D721Med (cell line): ENCODE results near the gene KRTAP10-6.

ENCODE experiments used
- DNase-seq: peaks from one replicate; pipeline ENCODE4 v3.0.0; 2011; ENCODE audit warnings: low spot score; ENCODE audit not compliant: insufficient read length
- FAIRE-seq: peaks from 2 replicates; lab custom pipeline; 2011; peaks lifted over from hg19 to GRCh38; lab: Jason Lieb, UNC
- TF ChIP-seq, protein P1 (sequence below): IDR thresholded peaks from 2 replicates; pipeline ENCODE4 v1.5.1; 2012; ENCODE audit warnings: mild to moderate bottlenecking, control low read depth; ENCODE audit not compliant: insufficient read depth; ENCODE audit errors: missing control alignments

Gene KRTAP10-6

DNA sequence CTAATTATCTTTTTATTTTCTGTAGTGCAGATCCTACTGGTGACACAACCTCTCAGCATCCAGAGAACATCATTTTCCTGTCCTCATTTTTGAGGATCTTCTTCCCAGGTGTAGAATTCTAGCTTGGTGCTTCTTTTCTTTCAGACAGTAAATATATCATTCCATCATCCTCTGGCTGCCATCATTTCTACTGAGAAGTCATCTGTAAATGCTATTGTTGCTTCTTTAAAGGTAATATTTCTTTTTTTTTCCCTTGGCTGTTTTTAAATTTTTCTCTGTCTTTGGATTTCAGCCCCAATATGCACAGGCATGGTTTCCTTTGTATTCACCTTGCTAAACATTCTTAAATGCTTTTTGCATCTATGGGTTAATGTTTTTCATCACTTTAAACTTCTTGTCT is 31.3 kb upstream of the KRTAP10-6 start:
- TF ChIP-seq, protein P1, sequence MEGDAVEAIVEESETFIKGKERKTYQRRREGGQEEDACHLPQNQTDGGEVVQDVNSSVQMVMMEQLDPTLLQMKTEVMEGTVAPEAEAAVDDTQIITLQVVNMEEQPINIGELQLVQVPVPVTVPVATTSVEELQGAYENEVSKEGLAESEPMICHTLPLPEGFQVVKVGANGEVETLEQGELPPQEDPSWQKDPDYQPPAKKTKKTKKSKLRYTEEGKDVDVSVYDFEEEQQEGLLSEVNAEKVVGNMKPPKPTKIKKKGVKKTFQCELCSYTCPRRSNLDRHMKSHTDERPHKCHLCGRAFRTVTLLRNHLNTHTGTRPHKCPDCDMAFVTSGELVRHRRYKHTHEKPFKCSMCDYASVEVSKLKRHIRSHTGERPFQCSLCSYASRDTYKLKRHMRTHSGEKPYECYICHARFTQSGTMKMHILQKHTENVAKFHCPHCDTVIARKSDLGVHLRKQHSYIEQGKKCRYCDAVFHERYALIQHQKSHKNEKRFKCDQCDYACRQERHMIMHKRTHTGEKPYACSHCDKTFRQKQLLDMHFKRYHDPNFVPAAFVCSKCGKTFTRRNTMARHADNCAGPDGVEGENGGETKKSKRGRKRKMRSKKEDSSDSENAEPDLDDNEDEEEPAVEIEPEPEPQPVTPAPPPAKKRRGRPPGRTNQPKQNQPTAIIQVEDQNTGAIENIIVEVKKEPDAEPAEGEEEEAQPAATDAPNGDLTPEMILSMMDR: no peak
- no peak for FAIRE-seq
- DNase-seq: no peak

DNA sequence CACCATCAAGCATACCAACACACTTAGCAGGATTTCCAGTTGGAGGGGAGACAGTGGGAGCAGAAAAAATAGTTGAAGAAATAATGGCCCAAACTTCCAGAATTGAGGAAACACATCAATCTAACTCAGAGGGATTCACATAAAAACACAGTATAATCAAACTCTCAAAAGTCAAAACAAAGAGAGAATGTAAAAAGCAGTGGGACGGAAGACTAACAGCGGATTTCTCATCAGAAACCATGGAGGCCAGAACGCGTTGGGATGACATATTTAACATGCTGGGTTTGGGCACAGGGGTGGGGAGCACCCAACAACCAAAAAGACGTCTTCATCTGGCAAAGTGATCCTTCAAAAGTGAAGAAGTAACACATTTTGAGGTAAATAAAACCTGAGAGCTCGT is 27.6 kb upstream of the KRTAP10-6 start:
- FAIRE-seq: no peak
- TF ChIP-seq, protein P1: no peak
- DNase-seq: no peak

DNA sequence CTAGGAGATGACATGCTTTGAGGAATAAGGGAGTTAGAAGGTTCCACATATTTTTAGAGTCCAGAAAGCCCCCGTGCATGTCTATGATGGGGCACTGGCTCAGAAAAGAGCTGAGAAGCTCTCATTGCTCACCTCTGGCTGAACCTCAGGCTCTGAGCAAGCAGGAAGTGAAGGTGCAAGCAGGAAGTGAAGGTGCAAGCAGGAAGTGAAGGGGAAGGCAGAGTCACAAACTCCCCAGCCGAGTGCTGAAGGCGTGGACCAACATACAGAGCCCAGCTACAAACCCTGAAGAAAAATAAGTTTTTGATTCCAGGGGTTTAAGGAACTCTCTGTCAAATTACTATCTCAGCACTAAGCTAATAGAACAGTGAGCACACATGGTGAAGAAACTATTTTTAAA is 26.6 kb upstream of the KRTAP10-6 start:
- DNase-seq (no peak), FAIRE-seq (no peak)
- TF ChIP-seq, protein P1: no peak

DNA sequence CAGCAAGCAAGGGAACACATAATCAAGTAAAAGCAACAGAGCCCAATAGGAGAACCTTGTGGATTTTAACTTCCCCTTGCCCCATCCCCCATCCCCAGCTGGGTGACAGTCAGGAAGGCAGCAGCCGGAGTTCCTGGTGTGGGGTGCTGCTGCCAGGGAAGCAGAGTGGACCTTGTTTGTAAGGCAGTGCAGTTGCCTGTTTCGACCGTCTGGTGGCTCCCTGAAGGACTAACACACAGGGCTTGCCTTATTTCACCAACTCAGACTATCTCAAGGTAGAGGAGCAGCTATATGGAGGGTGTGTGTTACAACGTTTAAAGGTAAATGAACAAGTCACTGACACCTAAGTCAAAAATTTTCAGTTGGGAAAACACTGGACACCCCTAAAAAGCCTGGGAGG is 26.2 kb upstream of the KRTAP10-6 start:
- TF ChIP-seq, protein P1: peak; percentile 8
- no peak for FAIRE-seq
- no peak for DNase-seq

DNA sequence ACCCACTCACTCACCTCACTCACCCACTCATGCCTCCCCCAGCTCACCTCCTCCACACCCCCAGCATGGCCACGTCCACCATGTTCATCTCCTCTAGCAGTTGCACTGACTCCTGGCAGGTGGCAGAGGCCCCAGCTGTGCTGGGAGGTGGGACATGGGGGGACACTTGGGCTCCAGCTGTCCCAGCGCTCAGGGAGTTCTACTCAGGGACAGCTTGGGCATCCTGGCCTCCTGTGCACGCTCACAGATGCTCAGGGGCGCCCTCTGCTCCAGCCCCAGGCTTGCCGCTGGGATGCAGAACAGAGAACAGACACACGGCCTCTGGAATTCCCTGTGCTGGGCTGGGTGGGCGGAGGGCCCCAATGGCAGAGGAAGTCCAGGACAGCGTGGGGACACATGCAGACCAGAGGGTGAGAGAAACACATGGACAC is 24.8 kb upstream of the KRTAP10-6 start:
- TF ChIP-seq, protein P1: no peak
- DNase-seq: no peak
- FAIRE-seq: no peak

DNA sequence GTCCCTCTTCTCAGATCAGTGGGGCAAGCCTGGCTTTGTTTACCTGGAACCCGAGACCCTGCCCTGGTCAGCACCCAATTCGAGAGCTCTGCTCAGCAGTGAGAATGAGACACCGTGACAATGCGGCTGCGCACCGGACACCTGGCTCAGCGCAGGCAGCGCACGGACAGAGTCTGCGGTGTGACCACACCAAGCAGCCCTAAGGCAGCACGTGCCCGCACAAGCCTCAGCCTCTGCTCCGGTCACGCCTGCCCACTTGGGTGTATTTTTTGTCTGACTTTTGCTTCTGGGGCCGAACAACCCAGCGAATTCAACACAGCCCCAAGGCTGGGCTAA is 24.3 kb upstream of the KRTAP10-6 start:
- no peak for DNase-seq
- FAIRE-seq: no peak
- TF ChIP-seq, protein P1: no peak

DNA sequence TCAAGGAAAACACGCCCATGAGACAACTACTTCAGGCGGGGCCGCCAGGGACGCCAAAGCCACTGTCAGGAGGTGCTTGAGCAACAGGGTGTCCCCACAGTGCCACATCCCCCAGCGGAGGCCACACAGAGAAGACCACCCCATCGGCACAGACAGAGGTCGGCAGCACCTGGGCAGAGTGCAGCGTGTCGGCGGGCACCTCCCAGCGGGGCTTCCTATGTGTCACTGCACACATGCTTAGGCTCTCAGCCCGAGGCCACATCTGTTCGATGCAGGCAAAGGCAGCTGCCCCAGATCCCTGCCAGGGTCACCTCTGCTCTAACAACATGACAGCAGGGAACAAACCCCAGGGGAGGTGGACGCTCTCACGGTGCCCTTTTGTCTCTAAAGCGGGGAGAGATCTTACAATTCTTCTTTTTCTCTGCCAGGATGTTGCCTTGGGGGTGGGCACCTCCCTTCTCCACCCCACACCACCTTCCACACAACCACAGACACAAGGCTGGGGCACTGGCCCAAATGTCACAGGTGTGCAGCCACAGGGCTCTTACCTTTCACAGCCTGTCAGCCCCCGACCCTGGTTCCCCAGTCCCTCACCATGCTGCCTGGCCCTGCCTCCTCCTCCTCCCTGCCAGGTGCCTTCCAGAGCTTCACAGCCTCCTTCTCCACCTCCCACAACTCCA is 23.7 kb upstream of the KRTAP10-6 start:
- no peak for DNase-seq
- no peak for FAIRE-seq
- TF ChIP-seq, protein P1: no peak
